Measurements from ENCODE around the gene FAM25G.
A peak's percentile ranks its signal among the peaks of the same experiment; 100 is the strongest.

Gene FAM25G

GRCh38 chr10:47440207-47440606 lies 51.3 kb downstream of the FAM25G start:
- H3K27ac ChIP-seq (ENCODE audit: low read length) = no peak overlapping the region
- DNase-seq = no peak
- H3F3A ChIP-seq (ENCODE audit: insufficient read depth, low read length) = no peaks in the 10 kb centered on the region
- H3K36me3 ChIP-seq (replicated peaks; ENCODE audit: insufficient read depth, low read length) = no peaks in the 10 kb centered on the region
- H3K9me2 ChIP-seq (replicated peaks; ENCODE audit: insufficient read depth, low read length) = no peaks in the 10 kb centered on the region
- H3K9me3 ChIP-seq (replicated peaks; ENCODE audit: insufficient read depth, low read length) = no peaks in the 10 kb centered on the region
- no peak overlapping the region for H3K9ac ChIP-seq (ENCODE audit: low read length)
- H4K20me1 ChIP-seq (ENCODE audit: insufficient read depth, low read length) = no peaks in the 10 kb centered on the region
- H2AFZ ChIP-seq (ENCODE audit: low read length) = no peak overlapping the region
- no peak overlapping the region for H3K4me2 ChIP-seq (ENCODE audit: low read depth, low read length)
- H3K27me3 ChIP-seq (replicated peaks; ENCODE audit: insufficient read depth, low read length) = peaks cover 8% of the 10 kb centered on the region; the same call in 1 of the 2 replicates
- no peaks in the 10 kb centered on the region for H3K4me1 ChIP-seq (ENCODE audit: low read length)
- no peak overlapping the region for H3K4me3 ChIP-seq (ENCODE audit: low read length)
- TF ChIP-seq CTCF (IDR thresholded peaks at IDR 0.05; ENCODE audit: low read length) (no peak), EZH2phosphoT487 (IDR thresholded peaks at IDR 0.05; ENCODE audit: low read length) (no peak), EZH2 (optimal IDR thresholded peaks at IDR 0.05; ENCODE audit: low read depth, low read length) (no peak)
- no peaks in the 10 kb centered on the region for H3K79me2 ChIP-seq (ENCODE audit: low read length)

GRCh38 chr10:47438857-47439474 lies 52.5 kb downstream of the FAM25G start:
- Histone ChIP-seq H3F3A (ENCODE audit: insufficient read depth, low read length) (no peaks in the 10 kb centered on the region), H3K9me2 (replicated peaks; ENCODE audit: insufficient read depth, low read length) (no peaks in the 10 kb centered on the region), H3K27me3 (replicated peaks; ENCODE audit: insufficient read depth, low read length) (peaks cover 8% of the 10 kb centered on the region; the same call in 1 of the 2 replicates), H2AFZ (ENCODE audit: low read length) (no peak overlapping the region), H3K4me3 (ENCODE audit: low read length) (no peak overlapping the region), H3K36me3 (replicated peaks; ENCODE audit: insufficient read depth, low read length) (no peaks in the 10 kb centered on the region), H3K9me3 (replicated peaks; ENCODE audit: insufficient read depth, low read length) (no peaks in the 10 kb centered on the region), H3K4me2 (ENCODE audit: low read depth, low read length) (no peak overlapping the region), H3K4me1 (ENCODE audit: low read length) (no peaks in the 10 kb centered on the region), H3K27ac (ENCODE audit: low read length) (no peak overlapping the region), H4K20me1 (ENCODE audit: insufficient read depth, low read length) (no peaks in the 10 kb centered on the region), H3K79me2 (ENCODE audit: low read length) (no peaks in the 10 kb centered on the region), H3K9ac (ENCODE audit: low read length) (no peak overlapping the region)
- TF ChIP-seq CTCF (IDR thresholded peaks at IDR 0.05; ENCODE audit: low read length) (0 out of 2 replicates have a peak, but pooled peaks have one; percentile 5), EZH2 (optimal IDR thresholded peaks at IDR 0.05; ENCODE audit: low read depth, low read length) (no peak), EZH2phosphoT487 (IDR thresholded peaks at IDR 0.05; ENCODE audit: low read length) (no peak)
- no peak for DNase-seq
